Measurements from ENCODE around the gene CPZ.
"Not testable (repeated sequence)": the region's sequence is repeated elsewhere in the genome, so short reads cannot be mapped to it uniquely, and the experiment has no call there.

CPZ gene

DNA sequence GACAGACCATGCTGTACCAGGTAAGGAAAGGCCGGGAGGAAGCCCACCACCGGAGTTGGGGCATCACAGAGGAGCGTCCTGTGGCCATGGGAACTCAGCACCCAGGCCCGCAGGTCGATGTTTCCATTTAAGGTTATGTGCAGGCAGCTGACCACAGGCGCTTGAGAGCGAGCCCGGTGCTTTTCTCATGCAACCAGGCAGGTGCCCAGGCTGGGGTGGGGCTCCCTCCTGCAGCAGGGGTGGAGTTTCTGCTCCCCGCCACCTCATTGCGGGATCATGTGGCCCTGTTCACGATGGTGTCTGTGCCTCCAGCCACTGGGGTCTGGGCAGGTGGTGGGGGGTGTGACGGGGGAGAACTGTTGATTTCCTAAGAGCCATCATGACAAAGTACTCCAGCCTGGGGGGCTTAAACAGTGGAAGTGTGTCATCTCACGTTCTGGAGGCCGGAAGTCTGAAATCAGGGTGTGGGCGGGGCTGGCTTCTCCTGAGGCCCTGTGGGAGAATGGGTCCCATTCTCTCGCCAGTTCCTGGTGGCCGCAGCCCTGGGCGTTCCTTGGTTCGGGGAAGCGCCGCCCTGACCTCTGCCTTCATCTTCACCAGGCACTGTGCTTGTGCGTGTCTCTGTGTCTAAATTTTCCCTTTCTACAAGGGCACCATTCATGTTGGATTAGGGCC, 60.9 kb downstream of the CPZ start:
- Histone ChIP-seq H3K79me1 (ENCODE audit: low read length) (no peaks in the 10 kb centered on the region), H3K4ac (ENCODE audit: low read depth, low read length) (no peak overlapping the region), H3K9ac (ENCODE audit: low read length) (no peak overlapping the region), H3K36me3 (ENCODE audit: control insufficient read depth in 1 of 2, insufficient read depth in 2 of 2, low read length in 2 of 2) (no peaks in the 10 kb centered on the region), H4K91ac (ENCODE audit: low read depth, low read length) (no peak overlapping the region), H4K12ac (ENCODE audit: low read depth, low read length) (no peak overlapping the region), H2BK120ac (ENCODE audit: insufficient read depth, low read length, poor library complexity) (no peak overlapping the region), H3K27me3 (ENCODE audit: insufficient read depth, low read length) (no peaks in the 10 kb centered on the region), H3K79me2 (ENCODE audit: control insufficient read depth, insufficient read depth, low read length, poor library complexity) (no peaks in the 10 kb centered on the region), H3K27ac (ENCODE audit: low read depth, low read length) (no peak overlapping the region), H3K9me3 (ENCODE audit: insufficient read depth, low read depth, low read length) (no peaks in the 10 kb centered on the region), H3K4me3 (ENCODE audit: low read depth, low read length) (no peak overlapping the region), H3K4me2 (ENCODE audit: low read length) (no peak overlapping the region), H3K14ac (ENCODE audit: low read length) (no peak overlapping the region), H4K8ac (ENCODE audit: low read depth, low read length) (no peak overlapping the region), H3K18ac (ENCODE audit: low read length) (no peak overlapping the region), H2BK12ac (ENCODE audit: low read length) (no peak overlapping the region), H2BK5ac (ENCODE audit: low read depth, low read length, poor library complexity) (no peak overlapping the region), H3K4me1 (ENCODE audit: control insufficient read depth in 1 of 2, insufficient read depth in 2 of 2, low read length in 2 of 2) (peaks cover 0 to 2% of the 10 kb centered on the region in 2 experiments), H3K23ac (ENCODE audit: low read length) (no peak overlapping the region), H2AK5ac (ENCODE audit: low read length) (no peak overlapping the region), H2AFZ (ENCODE audit: insufficient read depth, low read length, poor library complexity) (no peak overlapping the region)
- WGBS (ENCODE audit: extremely low coverage, insufficient coverage, insufficient read length): no CpG with 5 or more reads among the region's 22 CpGs
- no peak for DNase-seq

DNA sequence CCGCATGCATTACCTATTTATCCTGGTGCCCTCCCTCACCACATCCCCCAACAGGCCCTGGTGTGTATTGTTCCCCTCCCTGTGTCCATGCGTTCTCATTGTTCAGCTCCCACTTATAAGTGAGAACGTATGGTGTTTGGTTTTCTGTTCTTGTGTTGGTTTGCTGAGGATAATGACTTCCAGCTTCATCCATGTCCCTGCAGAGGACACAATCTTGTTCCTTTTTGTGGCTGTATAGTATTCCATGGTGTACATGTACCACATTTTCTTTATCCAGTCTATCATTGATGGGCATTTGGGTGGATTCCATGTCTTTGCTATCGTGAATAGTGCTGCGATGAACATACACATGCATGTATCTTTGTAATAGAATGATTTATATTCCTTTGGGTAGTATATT, 61.6 kb downstream of the CPZ start:
- H4K8ac ChIP-seq (ENCODE audit: low read depth, low read length); H2BK120ac ChIP-seq (ENCODE audit: insufficient read depth, low read length, poor library complexity); H3K79me1 ChIP-seq (ENCODE audit: low read length); H3K18ac ChIP-seq (ENCODE audit: low read length); H3K4me2 ChIP-seq (ENCODE audit: low read length); H3K9ac ChIP-seq (ENCODE audit: low read length); H2AK5ac ChIP-seq (ENCODE audit: low read length); H4K91ac ChIP-seq (ENCODE audit: low read depth, low read length); H3K4ac ChIP-seq (ENCODE audit: low read depth, low read length); H3K27me3 ChIP-seq (ENCODE audit: insufficient read depth, low read length); H3K23ac ChIP-seq (ENCODE audit: low read length); H3K4me1 ChIP-seq (ENCODE audit: control insufficient read depth in 1 of 2, insufficient read depth in 2 of 2, low read length in 2 of 2); H3K4me3 ChIP-seq (ENCODE audit: low read depth, low read length); H4K12ac ChIP-seq (ENCODE audit: low read depth, low read length); H3K36me3 ChIP-seq (ENCODE audit: control insufficient read depth in 1 of 2, insufficient read depth in 2 of 2, low read length in 2 of 2); H2AFZ ChIP-seq (ENCODE audit: insufficient read depth, low read length, poor library complexity); H3K27ac ChIP-seq (ENCODE audit: low read depth, low read length); H3K9me3 ChIP-seq (ENCODE audit: insufficient read depth, low read depth, low read length); H2BK5ac ChIP-seq (ENCODE audit: low read depth, low read length, poor library complexity); H3K79me2 ChIP-seq (ENCODE audit: control insufficient read depth, insufficient read depth, low read length, poor library complexity); DNase-seq; H3K14ac ChIP-seq (ENCODE audit: low read length); H2BK12ac ChIP-seq (ENCODE audit: low read length): not testable (repeated sequence)
- WGBS (ENCODE audit: extremely low coverage, insufficient coverage, insufficient read length): no CpG with 5 or more reads among the region's 5 CpGs

GRCh38 chr4:8655411-8656184, 63.0 kb downstream of the CPZ start:
- Histone ChIP-seq H2BK12ac (ENCODE audit: low read length) (no peak overlapping the region), H3K9ac (ENCODE audit: low read length) (no peak overlapping the region), H3K18ac (ENCODE audit: low read length) (no peak overlapping the region), H4K12ac (ENCODE audit: low read depth, low read length) (no peak overlapping the region), H4K8ac (ENCODE audit: low read depth, low read length) (no peak overlapping the region), H3K14ac (ENCODE audit: low read length) (no peak overlapping the region), H3K27ac (ENCODE audit: low read depth, low read length) (no peak overlapping the region), H3K4me3 (ENCODE audit: low read depth, low read length) (no peak overlapping the region), H3K9me3 (ENCODE audit: insufficient read depth, low read depth, low read length) (no peaks in the 10 kb centered on the region), H2BK120ac (ENCODE audit: insufficient read depth, low read length, poor library complexity) (no peak overlapping the region), H3K79me1 (ENCODE audit: low read length) (no peaks in the 10 kb centered on the region), H3K23ac (ENCODE audit: low read length) (no peak overlapping the region), H2AK5ac (ENCODE audit: low read length) (no peak overlapping the region), H3K4me1 (ENCODE audit: control insufficient read depth in 1 of 2, insufficient read depth in 2 of 2, low read length in 2 of 2) (peaks cover 0 to 2% of the 10 kb centered on the region in 2 experiments), H2AFZ (ENCODE audit: insufficient read depth, low read length, poor library complexity) (no peak overlapping the region), H2BK5ac (ENCODE audit: low read depth, low read length, poor library complexity) (no peak overlapping the region), H3K4ac (ENCODE audit: low read depth, low read length) (no peak overlapping the region), H3K79me2 (ENCODE audit: control insufficient read depth, insufficient read depth, low read length, poor library complexity) (no peaks in the 10 kb centered on the region), H3K27me3 (ENCODE audit: insufficient read depth, low read length) (no peaks in the 10 kb centered on the region), H3K4me2 (ENCODE audit: low read length) (no peak overlapping the region), H4K91ac (ENCODE audit: low read depth, low read length) (no peak overlapping the region), H3K36me3 (ENCODE audit: control insufficient read depth in 1 of 2, insufficient read depth in 2 of 2, low read length in 2 of 2) (no peaks in the 10 kb centered on the region)
- WGBS (ENCODE audit: extremely low coverage, insufficient coverage, insufficient read length): no CpG with 5 or more reads among the region's 25 CpGs
- DNase-seq: no peak

- H3K4me1 ChIP-seq (ENCODE audit: control insufficient read depth in 1 of 2, insufficient read depth in 2 of 2, low read length in 2 of 2): peaks cover 0 to 2% of the 10 kb centered on the region in 2 experiments
- no peak overlapping the region for H2BK5ac ChIP-seq (ENCODE audit: low read depth, low read length, poor library complexity)
- no peak overlapping the region for H4K8ac ChIP-seq (ENCODE audit: low read depth, low read length)
- H2AFZ ChIP-seq (ENCODE audit: insufficient read depth, low read length, poor library complexity): no peak overlapping the region
- H3K23ac ChIP-seq (ENCODE audit: low read length): peak overlapping the region; percentile 7
- no peak overlapping the region for H3K18ac ChIP-seq (ENCODE audit: low read length)
- H4K91ac ChIP-seq (ENCODE audit: low read depth, low read length): no peak overlapping the region
- no peak for DNase-seq
- no peaks in the 10 kb centered on the region for H3K79me1 ChIP-seq (ENCODE audit: low read length)
- no peaks in the 10 kb centered on the region for H3K36me3 ChIP-seq (ENCODE audit: control insufficient read depth in 1 of 2, insufficient read depth in 2 of 2, low read length in 2 of 2)
- H2BK12ac ChIP-seq (ENCODE audit: low read length): no peak overlapping the region
- no peak overlapping the region for H3K4me2 ChIP-seq (ENCODE audit: low read length)
- no peak overlapping the region for H3K14ac ChIP-seq (ENCODE audit: low read length)
- H3K4me3 ChIP-seq (ENCODE audit: low read depth, low read length): no peak overlapping the region
- H4K12ac ChIP-seq (ENCODE audit: low read depth, low read length): no peak overlapping the region
- H3K27me3 ChIP-seq (ENCODE audit: insufficient read depth, low read length): no peaks in the 10 kb centered on the region
- WGBS (ENCODE audit: extremely low coverage, insufficient coverage, insufficient read length): no CpG with 5 or more reads among the region's 11 CpGs
- H3K27ac ChIP-seq (ENCODE audit: low read depth, low read length): no peak overlapping the region
- H3K4ac ChIP-seq (ENCODE audit: low read depth, low read length): no peak overlapping the region
- no peak overlapping the region for H2AK5ac ChIP-seq (ENCODE audit: low read length)
- H3K79me2 ChIP-seq (ENCODE audit: control insufficient read depth, insufficient read depth, low read length, poor library complexity): no peaks in the 10 kb centered on the region
- H3K9me3 ChIP-seq (ENCODE audit: insufficient read depth, low read depth, low read length): no peaks in the 10 kb centered on the region
- H3K9ac ChIP-seq (ENCODE audit: low read length): no peak overlapping the region
- no peak overlapping the region for H2BK120ac ChIP-seq (ENCODE audit: insufficient read depth, low read length, poor library complexity)
Observed at GRCh38 chr4:8656185-8656517, 63.6 kb downstream of the CPZ start.

Measured in trophoblast cell (in vitro differentiated cells and primary cell).